NCI-H774 (cell line): Measurements from ENCODE around the gene ATOH8.

Experiments used
- DNase-seq: peaks from one replicate; lab custom pipeline; 2025; lab: John Stamatoyannopoulos, UW

Gene ATOH8

DNA sequence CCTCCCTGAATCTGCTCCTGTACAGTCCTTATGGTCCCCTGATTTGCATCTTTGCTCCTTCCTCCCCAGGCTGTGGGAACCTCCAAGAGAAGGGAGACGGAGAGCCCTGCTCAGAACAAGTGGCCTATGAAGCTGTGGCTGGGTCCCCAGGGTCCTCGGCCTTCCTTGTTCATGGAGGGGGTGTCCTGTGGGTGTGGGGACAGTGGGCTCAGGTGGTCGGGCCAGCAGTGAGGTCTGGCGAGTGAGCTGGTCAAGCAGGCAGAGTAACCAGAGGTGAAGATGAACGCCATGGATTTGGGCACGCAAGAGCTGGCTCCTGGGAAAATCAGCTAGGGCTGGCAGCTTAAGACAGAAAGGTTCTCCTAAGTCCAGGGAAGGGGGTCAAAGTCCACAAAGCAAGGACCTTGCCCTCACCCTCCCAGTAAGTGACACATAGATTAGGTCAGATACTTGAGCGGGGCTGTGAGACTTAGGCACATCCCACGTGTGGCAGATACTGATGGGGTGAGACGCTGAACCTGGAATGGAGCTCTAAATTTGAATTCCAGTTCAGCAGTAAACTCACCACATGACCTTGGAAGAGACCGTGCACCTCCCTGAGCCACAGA, 34.8 kb upstream of the ATOH8 start:
- DNase-seq = no peak

DNA sequence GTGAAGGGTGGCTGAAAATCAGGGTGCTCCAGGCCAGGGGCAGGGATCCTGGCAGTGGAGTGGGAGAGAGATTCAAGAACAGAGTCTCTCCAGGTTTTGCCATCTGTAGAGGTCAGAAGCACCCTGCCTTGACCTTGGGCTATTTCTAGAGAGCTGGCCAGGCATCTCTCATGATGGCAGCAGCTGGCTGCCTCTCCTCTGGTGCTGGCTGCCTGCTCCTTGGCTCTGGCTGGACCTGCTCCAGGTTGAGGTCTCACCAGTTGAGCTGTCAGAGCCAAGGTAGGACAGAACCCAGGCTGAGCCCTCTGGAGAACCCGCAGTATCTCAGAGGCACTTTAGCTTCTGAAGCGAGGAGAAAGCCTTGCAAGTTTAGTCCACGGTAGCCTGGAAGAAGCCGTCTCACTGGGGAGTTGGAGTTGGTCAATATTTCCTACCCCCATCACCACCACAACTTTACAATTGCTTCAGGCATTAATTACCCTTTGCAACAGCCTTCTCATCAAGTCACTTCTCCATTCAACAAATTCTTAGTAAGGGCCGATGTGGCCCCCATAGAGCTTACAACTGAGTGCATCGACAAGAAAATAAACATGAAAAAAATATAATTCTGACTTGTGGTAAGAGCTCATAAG, 34.1 kb upstream of the ATOH8 start:
- no peak for DNase-seq

- no peak for DNase-seq
These were observed 33.3 kb upstream of the ATOH8 start for GRCh38 chr2:85720533-85720932.

DNA sequence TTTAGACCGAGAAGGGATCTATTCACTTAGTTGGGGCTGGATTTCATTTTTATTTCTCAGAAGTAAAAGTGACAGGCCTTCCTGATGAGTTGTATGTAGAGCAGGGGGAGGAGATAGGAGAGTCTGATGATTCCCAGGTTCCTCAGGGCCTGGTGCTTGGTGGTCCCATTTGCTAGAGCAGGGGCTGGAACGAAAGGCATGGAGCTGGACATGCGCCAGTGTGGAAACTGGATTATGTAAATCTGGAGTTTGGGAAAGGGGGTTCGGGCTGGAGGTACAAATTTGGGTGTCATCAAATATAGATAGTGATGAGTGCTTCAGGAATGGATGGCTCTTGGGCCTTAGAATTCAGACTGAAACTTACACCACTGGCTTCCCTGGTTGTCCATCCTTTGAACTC, 32.1 kb upstream of the ATOH8 start:
- DNase-seq = no peak

- DNase-seq = no peak
These were observed 31.3 kb upstream of the ATOH8 start for GRCh38 chr2:85722519-85722918.

- DNase-seq = no peak
These were observed 30.0 kb upstream of the ATOH8 start for GRCh38 chr2:85723707-85724360.

DNA sequence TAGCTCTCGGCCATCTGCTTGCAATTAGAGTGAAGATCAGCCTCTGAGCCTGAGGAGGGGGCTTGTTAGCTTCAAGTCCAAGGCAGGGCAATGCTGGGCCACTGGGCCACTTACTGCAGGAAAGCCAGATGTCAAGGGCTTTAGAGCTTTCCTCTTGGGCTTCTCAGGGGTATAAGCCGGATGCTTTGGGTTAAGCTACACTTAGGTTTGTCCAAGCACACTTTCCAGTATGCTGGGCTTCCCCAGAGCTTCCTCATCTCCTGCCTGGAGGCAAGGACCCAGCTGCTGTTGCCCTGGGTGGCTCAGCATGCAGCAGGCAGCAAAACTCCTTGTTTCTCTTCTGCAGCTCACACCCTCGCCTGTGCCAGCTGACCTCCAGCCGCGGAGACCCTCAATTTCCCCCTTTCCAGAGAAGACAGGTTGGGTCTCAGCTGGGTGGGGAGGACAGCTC, 29.0 kb upstream of the ATOH8 start:
- no peak for DNase-seq

GRCh38 chr2:85725451-85725850, 28.3 kb upstream of the ATOH8 start:
- DNase-seq = no peak

DNA sequence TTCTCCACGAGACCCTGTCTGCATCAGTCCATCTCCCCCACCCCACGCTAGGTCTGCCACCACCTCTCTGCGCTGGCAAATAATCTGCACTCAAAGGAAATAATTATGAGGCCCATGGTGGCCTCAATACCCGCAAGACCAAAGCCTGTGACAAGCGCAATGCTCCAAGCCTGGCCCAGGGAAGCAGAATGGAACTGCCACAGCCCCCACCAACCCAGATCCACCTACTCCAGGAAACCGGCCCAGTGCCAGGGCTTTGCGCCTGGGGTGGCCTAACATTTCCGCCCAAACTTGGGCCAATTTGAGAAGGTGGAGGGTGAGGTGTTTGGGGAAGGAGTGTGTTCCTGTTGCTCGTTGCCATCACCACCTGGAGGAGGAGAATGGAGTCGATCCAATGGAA, 26.0 kb upstream of the ATOH8 start:
- DNase-seq = no peak

GRCh38 chr2:85728342-85728741, 25.4 kb upstream of the ATOH8 start:
- DNase-seq = no peak

- peak; percentile 45 for DNase-seq
These were observed 24.6 kb upstream of the ATOH8 start for GRCh38 chr2:85728883-85729824.

DNA sequence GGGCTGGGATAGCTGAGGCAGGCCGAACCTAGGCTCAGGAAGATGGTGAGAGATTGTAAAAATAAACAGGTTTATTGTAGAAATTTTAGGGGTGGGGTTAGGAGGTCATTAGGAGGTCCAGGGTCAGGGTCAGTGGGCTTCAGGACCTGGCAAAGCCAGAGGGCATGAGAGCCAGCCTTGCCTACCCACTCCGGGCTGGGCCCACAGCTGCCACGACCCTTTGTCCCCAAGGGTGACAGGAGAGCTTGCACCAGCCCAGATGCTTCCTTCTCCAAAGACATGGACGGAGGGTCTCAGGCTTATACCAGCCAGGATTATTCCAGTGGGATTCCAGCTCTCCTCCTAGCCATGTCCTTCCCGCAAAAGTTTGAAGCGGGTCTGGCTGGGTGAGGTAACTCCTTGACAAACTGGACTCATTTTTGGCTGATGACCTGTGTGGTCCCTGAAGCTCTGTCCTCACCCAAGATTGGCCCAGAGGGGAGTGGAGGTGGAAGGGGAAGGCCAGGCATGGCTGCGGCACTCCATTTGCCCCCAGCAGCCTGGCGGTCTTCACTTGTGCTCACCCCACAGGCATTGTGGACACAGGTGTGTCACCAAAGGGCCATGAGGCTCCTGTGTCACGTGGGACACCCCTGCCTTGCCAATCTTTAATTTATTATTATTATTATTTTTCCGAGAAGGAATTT, 23.8 kb upstream of the ATOH8 start:
- DNase-seq = no peak

DNA sequence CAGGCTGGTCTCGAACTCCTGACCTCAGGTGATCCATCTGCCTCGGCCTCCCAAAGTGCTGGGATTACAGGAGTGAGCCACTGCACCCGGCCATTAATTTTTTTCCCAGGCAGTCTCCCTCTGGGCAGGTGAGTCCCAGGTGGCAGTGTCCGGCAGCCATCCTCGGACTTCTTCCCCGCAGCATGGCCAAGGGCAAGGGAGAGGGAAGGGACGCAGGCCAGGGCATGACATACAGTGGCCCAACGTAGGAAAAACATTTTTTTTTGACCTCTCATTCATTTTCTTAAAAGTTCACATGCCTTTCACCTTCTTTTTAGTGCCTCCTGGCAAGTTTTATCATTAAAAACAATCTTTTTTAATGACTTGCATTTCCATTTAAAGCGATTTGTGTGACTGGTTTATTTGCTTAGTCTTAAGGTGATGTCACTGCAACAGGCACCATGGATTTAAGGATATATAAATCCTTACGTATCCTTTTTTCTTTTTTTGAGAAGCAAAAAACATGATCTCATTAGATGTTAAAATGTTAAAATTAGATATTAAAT, 23.0 kb upstream of the ATOH8 start:
- DNase-seq = no peak

- DNase-seq = no peak
These were observed 22.2 kb upstream of the ATOH8 start for GRCh38 chr2:85731606-85732005.

DNA sequence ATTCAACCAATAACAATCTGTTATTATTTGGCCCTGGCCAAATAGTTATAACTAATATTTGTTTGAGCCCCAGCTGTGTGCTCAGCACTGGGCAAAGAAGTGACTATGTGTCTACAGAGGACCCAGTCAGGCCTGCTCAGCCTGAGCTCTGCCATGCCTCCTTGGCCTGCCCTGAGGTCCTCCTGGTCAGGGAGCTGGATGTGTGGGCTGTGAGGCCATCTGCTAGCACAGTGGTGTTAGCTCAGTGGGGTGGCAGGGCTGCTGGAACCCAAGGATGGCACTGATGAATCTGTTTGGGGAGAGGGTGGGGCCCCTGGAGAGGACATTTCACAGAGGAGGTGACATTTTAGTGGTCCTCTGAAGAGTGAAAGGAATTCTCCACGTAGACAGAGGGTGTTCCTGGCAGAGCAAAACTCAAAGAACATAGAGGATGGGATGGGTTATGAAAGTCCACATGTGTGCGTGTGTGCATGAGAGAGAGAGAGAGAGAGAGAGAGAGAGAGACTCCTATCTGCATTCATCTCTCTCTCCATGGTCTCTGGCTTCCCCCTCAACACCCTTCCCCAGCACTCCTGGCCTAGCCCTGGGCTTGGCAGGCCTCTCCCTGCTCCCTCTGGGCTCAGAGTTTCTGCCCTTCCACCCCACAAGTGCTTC, 21.2 kb upstream of the ATOH8 start:
- no peak for DNase-seq

DNA sequence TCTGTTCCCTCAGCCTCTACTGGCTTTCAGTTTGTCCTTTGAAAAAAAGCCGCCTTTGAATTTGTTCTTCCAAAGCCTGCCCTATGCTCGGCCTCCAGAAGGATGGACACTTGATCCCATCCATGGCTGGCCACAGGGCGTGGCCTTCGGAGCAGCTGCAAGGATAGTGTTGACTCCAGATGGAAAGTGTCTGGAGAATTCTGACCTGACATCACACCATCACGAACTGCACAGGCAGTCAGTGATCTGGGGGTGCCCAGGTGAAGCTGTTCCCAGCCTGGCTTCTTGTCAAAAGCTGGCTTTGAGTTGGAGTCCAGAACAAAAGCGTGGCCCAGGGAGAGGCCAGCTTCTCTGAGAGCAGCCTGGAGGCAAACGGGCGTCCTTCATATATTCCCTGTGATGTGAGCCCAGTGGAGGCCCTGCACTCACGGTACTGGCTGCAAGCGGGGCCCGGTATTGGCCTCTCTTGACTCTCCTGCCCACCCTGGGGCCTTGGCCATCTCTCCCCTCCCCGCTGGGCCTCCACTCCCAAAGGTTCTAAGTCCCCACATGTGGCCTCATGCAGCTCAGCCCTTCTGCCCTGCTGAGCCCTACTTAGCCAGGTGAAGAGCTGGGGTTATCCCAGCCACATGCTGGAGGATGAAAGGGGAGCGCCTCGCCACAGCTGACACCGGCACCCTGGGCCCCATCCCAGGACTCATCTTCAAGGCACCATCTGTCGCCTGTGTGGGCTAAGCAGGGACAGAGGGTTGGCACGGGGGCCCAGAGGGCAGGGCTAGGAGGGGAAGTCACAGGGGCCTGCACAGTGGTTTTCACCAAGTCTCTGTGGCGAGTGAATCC, 20.4 kb upstream of the ATOH8 start:
- no peak for DNase-seq

DNA sequence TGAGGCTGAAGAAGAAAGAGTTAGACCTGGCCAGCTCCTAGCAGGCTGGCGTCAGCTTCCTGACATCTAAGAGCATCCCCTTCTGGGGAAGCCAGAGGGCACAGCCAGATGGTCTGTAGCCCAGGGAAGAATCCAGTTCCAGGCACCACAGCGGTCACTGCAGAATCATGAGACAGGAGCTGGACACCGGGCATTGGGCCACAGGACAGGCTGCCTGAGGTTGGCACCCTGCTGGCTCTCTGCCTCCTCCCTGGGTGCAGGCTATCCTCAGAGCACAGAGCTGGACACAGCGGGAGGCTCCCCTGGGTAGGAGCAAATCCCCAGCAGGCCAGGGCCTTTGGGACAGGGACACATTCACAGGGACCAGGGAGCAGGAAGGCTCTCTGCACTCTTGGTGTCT, 19.8 kb upstream of the ATOH8 start:
- DNase-seq = no peak

DNA sequence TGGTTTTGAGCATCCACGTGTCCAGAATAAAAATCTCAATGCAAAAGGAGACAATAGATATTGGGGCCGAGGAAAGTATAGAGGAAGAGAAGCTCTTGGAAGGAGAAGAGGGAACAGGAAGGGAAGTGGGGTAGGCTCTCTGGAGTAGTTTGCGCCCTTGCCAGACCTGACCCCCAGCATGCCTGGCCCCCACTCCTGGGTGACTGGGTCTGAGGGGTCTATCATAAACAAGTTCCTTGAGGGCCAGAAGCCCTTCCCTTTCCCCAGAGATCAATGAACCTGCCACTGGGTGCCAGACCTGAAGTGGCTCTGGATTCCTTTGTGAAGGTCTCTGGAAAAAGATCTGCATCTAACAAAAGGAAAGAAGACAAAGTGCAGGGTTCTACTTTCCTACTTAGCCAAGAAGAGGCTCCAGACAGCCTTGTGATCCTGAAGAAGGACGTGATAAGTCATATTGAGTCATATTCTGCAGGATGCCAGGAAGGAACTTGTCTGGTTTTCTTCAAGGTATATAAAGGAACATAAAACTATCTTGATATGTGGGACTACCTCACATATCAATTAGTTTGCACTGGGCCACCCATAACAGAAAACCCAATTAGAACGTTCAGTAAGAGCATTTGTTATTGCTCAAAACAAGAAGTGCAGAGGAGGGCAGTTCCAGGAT, 18.7 kb upstream of the ATOH8 start:
- no peak for DNase-seq

DNA sequence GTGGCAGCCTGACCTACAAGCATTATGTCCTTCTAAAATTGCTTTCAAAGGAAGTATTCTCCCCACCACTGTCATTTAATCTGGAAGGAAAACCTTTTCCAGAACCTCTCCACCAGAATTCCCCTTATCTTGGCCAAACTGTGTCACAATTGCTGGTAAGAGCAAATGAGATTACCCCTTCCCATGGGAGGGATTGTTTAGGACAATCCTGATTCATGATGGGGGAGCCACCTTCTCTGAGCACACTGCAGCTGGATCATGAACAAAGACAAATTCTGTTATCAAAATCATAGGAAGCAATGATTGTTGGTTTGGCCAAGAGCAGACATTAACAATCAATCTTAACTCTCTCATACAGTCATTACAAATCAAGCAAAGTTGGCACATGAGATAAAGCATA, 18.1 kb upstream of the ATOH8 start:
- no peak for DNase-seq
